ENCODE measurements around the gene FGD2.
"Not testable (repeated sequence)": the region's sequence is repeated elsewhere in the genome, so short reads cannot be mapped to it uniquely, and the experiment has no call there.

FGD2 gene

GRCh38 chr6:37047689-37048402, 42.4 kb downstream of the FGD2 start:
- no peak for DNase-seq

- DNase-seq: no peak
Measured at GRCh38 chr6:37048403-37048850, 43.0 kb downstream of the FGD2 start.

- DNase-seq: peak; percentile 60
Measured at GRCh38 chr6:37048851-37049757, 43.6 kb downstream of the FGD2 start.

- no peak for DNase-seq
Measured at GRCh38 chr6:37049758-37050044, 44.2 kb downstream of the FGD2 start.

GRCh38 chr6:37050045-37050853, 44.8 kb downstream of the FGD2 start:
- DNase-seq: no peak

- no peak for DNase-seq
Measured at GRCh38 chr6:37050854-37051137, 45.3 kb downstream of the FGD2 start.

GRCh38 chr6:37051138-37052026, 45.9 kb downstream of the FGD2 start:
- DNase-seq: peak; percentile 47

- no peak for DNase-seq
Measured at GRCh38 chr6:37052027-37052628, 46.7 kb downstream of the FGD2 start.

- no peak for DNase-seq
Measured at GRCh38 chr6:37053683-37054082, 48.2 kb downstream of the FGD2 start.

GRCh38 chr6:37054171-37054570, 48.7 kb downstream of the FGD2 start:
- DNase-seq: no peak

GRCh38 chr6:37054580-37054979, 49.1 kb downstream of the FGD2 start:
- no peak for DNase-seq

GRCh38 chr6:37056112-37056403, 50.6 kb downstream of the FGD2 start:
- no peak for DNase-seq

- peak; percentile 48 for DNase-seq
Measured at GRCh38 chr6:37056439-37057127, 51.1 kb downstream of the FGD2 start.

GRCh38 chr6:37057128-37057471, 51.6 kb downstream of the FGD2 start:
- no peak for DNase-seq

GRCh38 chr6:37057678-37058077, 52.2 kb downstream of the FGD2 start:
- DNase-seq: no peak

GRCh38 chr6:37058084-37058586, 52.7 kb downstream of the FGD2 start:
- DNase-seq: peak; percentile 76

- DNase-seq: not testable (repeated sequence)
Measured at GRCh38 chr6:37058984-37059343, 53.5 kb downstream of the FGD2 start.

- peak; percentile 97 for DNase-seq
Measured at GRCh38 chr6:37059344-37060194, 54.1 kb downstream of the FGD2 start.

- no peak for DNase-seq
Measured at GRCh38 chr6:37060195-37060559, 54.7 kb downstream of the FGD2 start.

GRCh38 chr6:37061157-37061804, 55.8 kb downstream of the FGD2 start:
- DNase-seq: no peak
